Mesendoderm (in vitro differentiated cells): ENCODE results near the gene NME7. TPM values are rescaled to one million over a fixed set of nuclear protein-coding genes. Genes with fewer than 3 reads are reported as not detected.
"Not testable (repeated sequence)": the region's sequence is repeated elsewhere in the genome, so short reads cannot be mapped to it uniquely, and the experiment has no call there.

Experiments used
- DNase-seq: peaks from one replicate; pipeline ENCODE4 v3.0.0; 2013
- H2AK5ac ChIP-seq: 2 replicates; pipeline ENCODE4 v1.6.1; 2013; ENCODE audit warnings: low read length, inconsistent platforms
- H2BK120ac ChIP-seq: 2 replicates; pipeline ENCODE4 v1.6.1; 2013; ENCODE audit warnings: low read depth, mild to moderate bottlenecking, low read length, moderate library complexity, mixed read lengths
- H2BK15ac ChIP-seq: replicated peaks from 2 replicates; pipeline ENCODE4 v1.6.1; 2013; ENCODE audit warnings: low read depth, mild to moderate bottlenecking, moderate library complexity
- H2BK5ac ChIP-seq: 2 replicates; pipeline ENCODE4 v1.6.1; 2013; ENCODE audit warnings: low read length, inconsistent platforms
- H3K18ac ChIP-seq: 2 replicates; pipeline ENCODE4 v1.6.1; 2013; ENCODE audit warnings: mild to moderate bottlenecking, low read length, mixed read lengths
- H3K23ac ChIP-seq: one replicate; pipeline ENCODE4 v1.6.1; 2013; ENCODE audit warnings: low read length
- H3K27ac ChIP-seq: 2 replicates; pipeline ENCODE4 v1.5.1; 2013; ENCODE audit warnings: low read depth, mild to moderate bottlenecking, inconsistent platforms, low read length, moderate library complexity
- H3K27me3 ChIP-seq: 2 replicates; pipeline ENCODE4 v1.6.1; 2013; ENCODE audit warnings: low read length, control low read depth, mild to moderate bottlenecking, inconsistent platforms; ENCODE audit not compliant: insufficient read depth, poor library complexity
- H3K36me3 ChIP-seq: 2 replicates; pipeline ENCODE4 v1.6.1; 2013; ENCODE audit warnings: low read length, inconsistent platforms; ENCODE audit not compliant: control insufficient read depth, insufficient read depth
- H3K4ac ChIP-seq: one replicate; pipeline ENCODE4 v1.6.1; 2013; ENCODE audit warnings: low read depth, mild to moderate bottlenecking, low read length, moderate library complexity
- H3K4me1 ChIP-seq: 2 replicates; pipeline ENCODE4 v1.6.1; 2013; ENCODE audit warnings: low read depth, low read length, inconsistent platforms; ENCODE audit not compliant: control insufficient read depth
- H3K4me2 ChIP-seq: 2 replicates; pipeline ENCODE4 v1.6.1; 2013; ENCODE audit warnings: low read length
- H3K4me3 ChIP-seq: 2 replicates; pipeline ENCODE4 v1.5.1; 2013; ENCODE audit warnings: mild to moderate bottlenecking, low read length
- H3K56ac ChIP-seq: one replicate; pipeline ENCODE4 v1.6.1; 2013; ENCODE audit warnings: low read length
- H3K79me1 ChIP-seq: 2 replicates; pipeline ENCODE4 v1.6.1; 2013; ENCODE audit warnings: low read length, inconsistent platforms
- H3K79me2 ChIP-seq: 2 replicates; pipeline ENCODE4 v1.6.1; 2013; ENCODE audit warnings: mild to moderate bottlenecking, low read length; ENCODE audit not compliant: control insufficient read depth, insufficient read depth
- H3K9ac ChIP-seq: 2 replicates; pipeline ENCODE4 v1.6.1; 2013; ENCODE audit warnings: low read length, inconsistent platforms
- H4K5ac ChIP-seq: one replicate; pipeline ENCODE4 v1.6.1; 2013; ENCODE audit warnings: low read length
- H4K8ac ChIP-seq: one replicate; pipeline ENCODE4 v1.6.1; 2013; ENCODE audit warnings: low read depth, mild to moderate bottlenecking, control low read depth, low read length, moderate library complexity
- WGBS: extraction: QIAGEN DNeasy Blood & Tissue Kit; methylation state at CpG from one replicate; pipeline ENCODE4 v1.1.7; 2013; ENCODE audit warnings: low lambda C conversion rate, missing lambda C conversion rate; ENCODE audit not compliant: insufficient coverage; ENCODE audit errors: extremely low coverage; 5-methylcytosine and 5-hydroxymethylcytosine counted together
- polyA plus RNA-seq, 2 experiments: library from polyadenylated mRNA; stranded (reverse); fragments of 200-250 nt; gene quantifications; one replicate each; pipeline ENCODE4 v1.2.3, GENCODE V29; 2013

Gene NME7, protein sequence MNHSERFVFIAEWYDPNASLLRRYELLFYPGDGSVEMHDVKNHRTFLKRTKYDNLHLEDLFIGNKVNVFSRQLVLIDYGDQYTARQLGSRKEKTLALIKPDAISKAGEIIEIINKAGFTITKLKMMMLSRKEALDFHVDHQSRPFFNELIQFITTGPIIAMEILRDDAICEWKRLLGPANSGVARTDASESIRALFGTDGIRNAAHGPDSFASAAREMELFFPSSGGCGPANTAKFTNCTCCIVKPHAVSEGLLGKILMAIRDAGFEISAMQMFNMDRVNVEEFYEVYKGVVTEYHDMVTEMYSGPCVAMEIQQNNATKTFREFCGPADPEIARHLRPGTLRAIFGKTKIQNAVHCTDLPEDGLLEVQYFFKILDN
- 57.7 TPM for polyA plus RNA-seq (2013, experiment 1 of 2)
- 57.8 TPM for polyA plus RNA-seq (2013, experiment 2 of 2)

DNA sequence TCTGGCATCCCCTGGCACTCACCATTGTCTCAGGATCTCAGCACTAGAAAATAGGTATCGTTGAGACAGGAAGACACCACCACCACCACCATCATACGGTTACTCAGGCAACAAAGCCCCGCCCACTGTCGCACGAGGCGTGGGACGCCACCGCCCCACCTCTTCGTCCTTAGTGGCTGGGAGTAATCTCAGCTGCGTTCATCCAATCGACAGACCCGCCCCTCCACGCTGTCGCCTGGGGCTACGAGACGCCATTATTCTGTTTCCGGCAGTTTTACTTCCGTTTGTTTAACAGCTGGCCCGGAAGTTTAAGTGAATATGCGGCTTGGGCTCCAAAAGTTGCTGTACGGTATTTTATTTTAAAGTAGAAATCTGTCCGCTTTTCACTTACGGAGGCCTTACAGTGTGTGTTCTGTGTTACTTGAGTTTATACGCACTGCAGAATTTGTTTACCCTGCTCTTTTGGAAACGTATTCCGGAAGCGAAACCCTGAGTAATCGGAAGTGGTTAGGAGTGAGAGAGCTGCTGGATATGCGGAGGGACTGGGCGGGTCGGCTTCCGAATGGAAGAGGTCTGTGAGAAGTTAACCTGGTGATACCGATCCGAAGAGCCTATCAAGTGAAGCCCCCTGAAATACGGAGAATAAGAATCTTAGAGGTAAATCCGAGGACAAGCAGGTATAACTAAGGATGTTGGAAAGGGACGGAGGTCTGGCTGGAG, at the start of gene NME7, which contains the start of gene BLZF1:
Gene NME7 (minus strand): TSS at position 112 of the 720 bp plus-strand sequence. CDS start 87 bp downstream, at position 25.
Gene BLZF1 (plus strand): TSS at position 510 of the 720 bp plus-strand sequence. CDS start 1,328 bp downstream, outside the sequence.
- Histone ChIP-seq H3K79me1 (peaks cover 4% of the 10 kb centered on the region), H3K36me3 (no peaks in the 10 kb centered on the region), H4K5ac (no peak within 1 kb of the TSS), H3K4me1 (no peaks in the 10 kb centered on the region), H3K4ac (no peak within 1 kb of the TSS), H3K9ac (peak within 1 kb of the TSS; percentile 84), H3K18ac (no peak within 1 kb of the TSS), H4K8ac (no peak within 1 kb of the TSS), H3K4me2 (peak within 1 kb of the TSS; percentile 61), H2BK120ac (no peak within 1 kb of the TSS), H3K56ac (peak within 1 kb of the TSS; percentile 91), H3K27me3 (no peaks in the 10 kb centered on the region), H3K27ac (peak within 1 kb of the TSS; percentile 82), H2BK5ac (no peak within 1 kb of the TSS), H2BK15ac (no peak within 1 kb of the TSS), H3K4me3 (peak within 1 kb of the TSS; percentile 90), H3K23ac (no peak within 1 kb of the TSS), H2AK5ac (no peak within 1 kb of the TSS), H3K79me2 (peaks cover 2% of the 10 kb centered on the region)
- DNase-seq, result peak; percentile 98
- whole genome bisulfite sequencing, result no CpG with 5 or more reads among the region's 37 CpGs

DNA sequence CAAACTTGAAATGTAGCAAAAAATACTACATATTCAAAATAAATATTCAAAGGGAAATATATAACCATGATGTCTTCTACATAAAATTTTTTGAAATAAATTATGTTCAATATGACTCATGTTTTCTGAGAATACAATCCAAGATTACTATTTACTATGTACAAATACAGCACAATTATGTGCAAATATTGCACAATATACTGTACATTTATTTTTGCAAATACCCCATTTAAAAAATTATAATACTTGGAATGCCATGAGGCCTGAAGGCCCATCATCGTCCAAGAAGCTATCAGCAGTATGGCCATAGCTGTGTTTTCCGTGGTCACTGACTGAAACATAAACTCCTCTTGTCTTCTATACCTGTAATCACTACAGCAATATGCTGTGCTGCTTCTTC, 47.4 kb upstream of the NME7 start:
- H3K27me3 ChIP-seq, result no peaks in the 10 kb centered on the region
- no peak overlapping the region for H3K4me2 ChIP-seq
- no peak overlapping the region for H3K9ac ChIP-seq
- H3K4me1 ChIP-seq, result no peaks in the 10 kb centered on the region
- H3K36me3 ChIP-seq, result no peaks in the 10 kb centered on the region
- H3K4ac ChIP-seq, result no peak overlapping the region
- H2BK120ac ChIP-seq, result no peak overlapping the region
- no peak overlapping the region for H4K8ac ChIP-seq
- H2AK5ac ChIP-seq, result no peak overlapping the region
- no peak overlapping the region for H4K5ac ChIP-seq
- H3K27ac ChIP-seq, result no peak overlapping the region
- H3K18ac ChIP-seq, result no peak overlapping the region
- no peak overlapping the region for H3K56ac ChIP-seq
- DNase-seq, result no peak
- H3K23ac ChIP-seq, result no peak overlapping the region
- no peak overlapping the region for H2BK15ac ChIP-seq
- no peak overlapping the region for H2BK5ac ChIP-seq
- no peaks in the 10 kb centered on the region for H3K79me1 ChIP-seq
- WGBS, result no CpG with 5 or more reads among the region's 2 CpGs
- no peak overlapping the region for H3K4me3 ChIP-seq
- no peaks in the 10 kb centered on the region for H3K79me2 ChIP-seq

DNA sequence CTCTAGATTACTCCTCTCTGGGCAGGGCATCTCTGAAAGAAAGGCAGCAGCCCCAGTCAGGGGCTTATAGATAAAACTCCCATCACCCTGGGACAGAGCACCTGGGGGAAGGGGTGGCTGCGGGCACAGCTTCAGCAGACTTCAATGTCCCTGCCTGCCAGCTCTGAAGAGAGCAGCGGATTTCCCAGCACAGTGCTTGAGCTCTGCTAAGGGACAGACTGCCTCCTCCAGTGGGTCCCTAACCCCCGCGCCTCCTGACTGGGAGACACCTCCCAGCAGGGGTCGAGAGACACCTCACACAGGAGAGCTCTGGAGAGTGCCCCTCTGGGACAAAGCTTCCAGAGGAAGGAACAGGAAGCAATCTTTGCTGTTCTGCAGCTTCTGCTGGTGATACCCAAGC, 40.7 kb upstream of the NME7 start:
- not testable (repeated sequence) for H3K4me3 ChIP-seq, H3K27me3 ChIP-seq, H3K23ac ChIP-seq, H3K4ac ChIP-seq, H3K4me1 ChIP-seq, H3K36me3 ChIP-seq, H3K79me1 ChIP-seq, H2BK15ac ChIP-seq, H3K56ac ChIP-seq, H4K5ac ChIP-seq, H3K27ac ChIP-seq, H2BK120ac ChIP-seq, H3K4me2 ChIP-seq, H2BK5ac ChIP-seq, H4K8ac ChIP-seq, H3K18ac ChIP-seq, H3K9ac ChIP-seq, DNase-seq, H3K79me2 ChIP-seq, H2AK5ac ChIP-seq
- no CpG with 5 or more reads among the region's 5 CpGs for WGBS

DNA sequence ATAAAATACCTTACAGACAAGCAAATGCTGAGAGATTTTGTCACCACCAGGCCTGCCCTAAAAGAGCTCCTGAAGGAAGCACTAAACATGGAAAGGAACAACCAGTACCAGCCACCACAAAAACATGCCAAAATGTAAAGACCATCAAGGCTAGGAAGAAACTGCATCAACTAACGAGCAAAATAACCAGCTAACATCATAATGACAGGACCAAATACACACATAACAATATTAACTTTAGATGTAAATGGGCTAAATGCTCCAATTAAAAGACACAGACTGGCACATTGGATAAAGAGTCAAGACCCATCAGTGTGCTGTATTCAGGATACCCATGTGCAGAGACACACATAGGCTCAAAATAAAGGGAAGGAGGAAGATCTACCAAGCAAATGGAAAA, 35.0 kb upstream of the NME7 start:
- not testable (repeated sequence) for H3K4me3 ChIP-seq, H3K36me3 ChIP-seq, H3K4me2 ChIP-seq, H2AK5ac ChIP-seq, H3K79me1 ChIP-seq, H3K27ac ChIP-seq, H2BK15ac ChIP-seq, H4K8ac ChIP-seq, H4K5ac ChIP-seq, H2BK5ac ChIP-seq, H3K4me1 ChIP-seq, H3K27me3 ChIP-seq, H3K56ac ChIP-seq, DNase-seq, H3K18ac ChIP-seq, H2BK120ac ChIP-seq, H3K4ac ChIP-seq, H3K79me2 ChIP-seq, H3K9ac ChIP-seq, H3K23ac ChIP-seq
- WGBS, result no CpG with 5 or more reads among the region's 1 CpG

DNA sequence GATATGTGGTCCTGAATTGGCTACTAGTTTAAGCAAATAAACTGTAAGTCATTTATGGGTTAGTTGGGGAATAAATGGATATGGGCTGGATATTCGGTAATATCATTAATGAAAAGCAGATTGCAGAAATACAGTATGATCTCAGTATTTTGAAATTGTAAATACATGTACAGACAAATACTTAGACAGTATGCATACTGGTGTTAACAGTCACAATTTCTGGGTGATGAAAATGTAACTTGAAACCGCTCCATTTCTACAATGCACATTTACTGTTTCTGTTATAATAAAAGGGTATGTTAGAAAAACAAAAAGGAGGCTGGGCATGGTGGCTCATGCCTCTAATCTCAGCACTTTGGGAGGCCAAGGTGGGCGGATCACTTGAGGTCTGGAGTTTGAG, 28.4 kb upstream of the NME7 start:
- H4K5ac ChIP-seq, result no peak overlapping the region
- DNase-seq, result no peak
- H2BK15ac ChIP-seq, result no peak overlapping the region
- H3K79me2 ChIP-seq, result no peaks in the 10 kb centered on the region
- H3K18ac ChIP-seq, result no peak overlapping the region
- no peak overlapping the region for H3K9ac ChIP-seq
- H3K27ac ChIP-seq, result no peak overlapping the region
- H3K4me3 ChIP-seq, result no peak overlapping the region
- no peaks in the 10 kb centered on the region for H3K4me1 ChIP-seq
- 100% methylated on average over 1 of the region's 3 CpGs for WGBS
- no peak overlapping the region for H2BK120ac ChIP-seq
- H3K23ac ChIP-seq, result no peak overlapping the region
- peaks cover under 1% of the 10 kb centered on the region for H3K36me3 ChIP-seq
- no peaks in the 10 kb centered on the region for H3K27me3 ChIP-seq
- H2BK5ac ChIP-seq, result no peak overlapping the region
- no peak overlapping the region for H4K8ac ChIP-seq
- no peak overlapping the region for H3K4ac ChIP-seq
- H3K4me2 ChIP-seq, result no peak overlapping the region
- H2AK5ac ChIP-seq, result no peak overlapping the region
- H3K79me1 ChIP-seq, result no peaks in the 10 kb centered on the region
- H3K56ac ChIP-seq, result no peak overlapping the region
